Measurements from ENCODE around the gene LEKR1. TPM values are rescaled to one million over a fixed set of nuclear protein-coding genes. Genes with fewer than 3 reads are reported as not detected.

LEKR1 gene
- total and polyA plus RNA-seq, 9 of the 15 experiments (the other 6 are each of a cell fraction or from before 2014, with no cell fraction given): 0.76 to 1.8 (median 1.2) TPM

DNA sequence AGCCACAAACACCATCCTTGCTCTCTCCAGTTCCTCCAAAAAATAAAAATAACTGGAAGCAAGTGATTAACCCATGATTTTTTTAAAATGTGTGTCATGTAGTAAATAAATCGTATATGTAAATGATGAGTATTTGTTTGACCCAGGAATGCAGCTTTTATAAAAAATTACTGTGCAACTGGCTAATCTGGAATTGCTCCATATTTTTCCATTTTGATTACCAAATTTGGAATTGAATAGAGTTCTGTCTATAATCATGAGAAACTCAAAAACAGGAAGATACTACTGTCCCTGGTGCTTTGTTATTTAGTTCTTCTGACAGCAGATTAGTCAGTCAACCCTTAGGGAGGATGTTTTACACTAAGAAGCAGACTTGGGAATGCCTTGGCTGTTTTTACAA, 217.6 kb downstream of the LEKR1 start:
- intact Hi-C loops (cut with micrococcal nuclease) (no loop called here), in situ Hi-C loops (cut with MboI) (no loop called here)
- no TSS peak for BruUV-seq (replicated peaks)
- Histone ChIP-seq H4K20me1 (replicated peaks; ENCODE audit: control insufficient read depth, insufficient read depth, low read length) (no peaks in the 10 kb centered on the region), H3K79me2 (ENCODE audit: control insufficient read depth, insufficient read depth, low read length) (no peaks in the 10 kb centered on the region), H3K27ac (ENCODE audit: extremely low read depth, low read depth, low read length) (no peak overlapping the region), H3K36me3 (ENCODE audit: control insufficient read depth, insufficient read depth, low read length) (no peaks in the 10 kb centered on the region), H3K4me1 (replicated peaks in 1 of 2; ENCODE audit: control insufficient read depth in 2 of 2, insufficient read depth in 2 of 2, low read length in 2 of 2) (no peaks in the 10 kb centered on the region; a peak in 1 of 5 replicates), H3K9me3 (replicated peaks; ENCODE audit: control insufficient read depth, insufficient read depth, low read depth, low read length) (no peaks in the 10 kb centered on the region), H2AFZ (ENCODE audit: low read depth, low read length) (no peak overlapping the region), H3K9ac (ENCODE audit: insufficient read depth in 1 of 2, low read depth in 2 of 2, low read length in 2 of 2) (no peak overlapping the region), H3K4me3 (no peak overlapping the region), H3K27me3 (ENCODE audit: control insufficient read depth in 2 of 2, insufficient read depth in 2 of 2, low read length in 2 of 2) (no peaks in the 10 kb centered on the region), H3K9me1 (ENCODE audit: control insufficient read depth, insufficient read depth, low read length) (no peaks in the 10 kb centered on the region), H3K4me2 (ENCODE audit: insufficient read depth, low read length) (no peak overlapping the region)
- ATAC-seq (no peak), FAIRE-seq (no peak), DNase-seq (ENCODE audit: extremely low read depth in 1 of 4, low spot score in 3 of 4) (no peak)
- ChIA-PET POLR2A (no interaction called here), CTCF (ENCODE audit: low intra/inter-chr PET ratio) (no interaction called here)
- 8% methylated on average over 1 of the region's 1 CpG for WGBS (ENCODE audit: insufficient coverage, low coverage, missing lambda C conversion rate)
- TF ChIP-seq TRIM24 (IDR thresholded peaks at IDR 0.05) (no peak), PCBP2 (IDR thresholded peaks at IDR 0.05; ENCODE audit: low read depth, low read length, poor library complexity, severe bottlenecking) (no peak), SAP30 (IDR thresholded peaks at IDR 0.05; ENCODE audit: borderline replicate concordance, insufficient read depth, low read depth, low read length, poor library complexity, severe bottlenecking) (no peak), TAL1 (IDR thresholded peaks at IDR 0.05) (no peak), BMI1 (IDR thresholded peaks at IDR 0.05; ENCODE audit: low read length) (no peak)
- TF ChIP-seq, protein P1, sequence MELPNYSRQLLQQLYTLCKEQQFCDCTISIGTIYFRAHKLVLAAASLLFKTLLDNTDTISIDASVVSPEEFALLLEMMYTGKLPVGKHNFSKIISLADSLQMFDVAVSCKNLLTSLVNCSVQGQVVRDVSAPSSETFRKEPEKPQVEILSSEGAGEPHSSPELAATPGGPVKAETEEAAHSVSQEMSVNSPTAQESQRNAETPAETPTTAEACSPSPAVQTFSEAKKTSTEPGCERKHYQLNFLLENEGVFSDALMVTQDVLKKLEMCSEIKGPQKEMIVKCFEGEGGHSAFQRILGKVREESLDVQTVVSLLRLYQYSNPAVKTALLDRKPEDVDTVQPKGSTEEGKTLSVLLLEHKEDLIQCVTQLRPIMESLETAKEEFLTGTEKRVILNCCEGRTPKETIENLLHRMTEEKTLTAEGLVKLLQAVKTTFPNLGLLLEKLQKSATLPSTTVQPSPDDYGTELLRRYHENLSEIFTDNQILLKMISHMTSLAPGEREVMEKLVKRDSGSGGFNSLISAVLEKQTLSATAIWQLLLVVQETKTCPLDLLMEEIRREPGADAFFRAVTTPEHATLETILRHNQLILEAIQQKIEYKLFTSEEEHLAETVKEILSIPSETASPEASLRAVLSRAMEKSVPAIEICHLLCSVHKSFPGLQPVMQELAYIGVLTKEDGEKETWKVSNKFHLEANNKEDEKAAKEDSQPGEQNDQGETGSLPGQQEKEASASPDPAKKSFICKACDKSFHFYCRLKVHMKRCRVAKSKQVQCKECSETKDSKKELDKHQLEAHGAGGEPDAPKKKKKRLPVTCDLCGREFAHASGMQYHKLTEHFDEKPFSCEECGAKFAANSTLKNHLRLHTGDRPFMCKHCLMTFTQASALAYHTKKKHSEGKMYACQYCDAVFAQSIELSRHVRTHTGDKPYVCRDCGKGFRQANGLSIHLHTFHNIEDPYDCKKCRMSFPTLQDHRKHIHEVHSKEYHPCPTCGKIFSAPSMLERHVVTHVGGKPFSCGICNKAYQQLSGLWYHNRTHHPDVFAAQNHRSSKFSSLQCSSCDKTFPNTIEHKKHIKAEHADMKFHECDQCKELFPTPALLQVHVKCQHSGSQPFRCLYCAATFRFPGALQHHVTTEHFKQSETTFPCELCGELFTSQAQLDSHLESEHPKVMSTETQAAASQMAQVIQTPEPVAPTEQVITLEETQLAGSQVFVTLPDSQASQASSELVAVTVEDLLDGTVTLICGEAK (IDR thresholded peaks at IDR 0.05): no peak
- TF ChIP-seq, protein P1 (CRISPR knock-in tag; IDR thresholded peaks at IDR 0.05): no peak

Data from K562 (cell line).